DMS53 treated with DMSO at 0.1 percent for 48 hours (cell line): ENCODE results near the gene IGF2.
"Not testable (repeated sequence)": the region's sequence is repeated elsewhere in the genome, so short reads cannot be mapped to it uniquely, and the experiment has no call there.

Source experiments
- DNase-seq: peaks from one replicate; lab custom pipeline; 2025; ENCODE audit not compliant: unreplicated experiment; lab: John Stamatoyannopoulos, UW

Gene IGF2

GRCh38 chr11:2124736-2125484 lies 14.3 kb downstream of the IGF2 start:
- DNase-seq, result not testable (repeated sequence)

GRCh38 chr11:2123628-2123960 lies 15.6 kb downstream of the IGF2 start:
- no peak for DNase-seq

- DNase-seq, result no peak
Measured at GRCh38 chr11:2122907-2123627, 16.1 kb downstream of the IGF2 start.

GRCh38 chr11:2122222-2122906 lies 16.8 kb downstream of the IGF2 start:
- no peak for DNase-seq

GRCh38 chr11:2121227-2122130 lies 17.7 kb downstream of the IGF2 start:
- DNase-seq, result no peak

GRCh38 chr11:2120359-2121100 lies 18.7 kb downstream of the IGF2 start:
- DNase-seq, result no peak

GRCh38 chr11:2118677-2119076 lies 20.5 kb downstream of the IGF2 start:
- DNase-seq, result no peak

- no peak for DNase-seq
Measured at GRCh38 chr11:2116680-2117079, 22.5 kb downstream of the IGF2 start.

- no peak for DNase-seq
Measured at GRCh38 chr11:2115308-2115707, 23.9 kb downstream of the IGF2 start.

- DNase-seq, result no peak
Measured at GRCh38 chr11:2114430-2115241, 24.6 kb downstream of the IGF2 start.

- DNase-seq, result no peak
Measured at GRCh38 chr11:2113776-2114175, 25.4 kb downstream of the IGF2 start.

- DNase-seq, result no peak
Measured at GRCh38 chr11:2110521-2110920, 28.7 kb downstream of the IGF2 start.

GRCh38 chr11:2109541-2110019 lies 29.6 kb downstream of the IGF2 start:
- no peak for DNase-seq

- no peak for DNase-seq
Measured at GRCh38 chr11:2108675-2109491, 30.3 kb downstream of the IGF2 start.

GRCh38 chr11:2107941-2108630 lies 31.1 kb downstream of the IGF2 start:
- no peak for DNase-seq

- DNase-seq, result no peak
Measured at GRCh38 chr11:2107521-2107920, 31.7 kb downstream of the IGF2 start.

- no peak for DNase-seq
Measured at GRCh38 chr11:2106583-2107209, 32.5 kb downstream of the IGF2 start.

- no peak for DNase-seq
Measured at GRCh38 chr11:2105511-2105910, 33.7 kb downstream of the IGF2 start.
